DMS153 (cell line): ENCODE results near the gene PLEKHM3.

ENCODE experiments used
- DNase-seq: peaks from one replicate; lab custom pipeline; 2025; lab: John Stamatoyannopoulos, UW

PLEKHM3 gene

GRCh38 chr2:207849443-207849842, 175.9 kb downstream of the PLEKHM3 start:
- no peak for DNase-seq

GRCh38 chr2:207848545-207848928, 176.8 kb downstream of the PLEKHM3 start:
- no peak for DNase-seq

- peak; percentile 93 for DNase-seq
These were observed 177.4 kb downstream of the PLEKHM3 start for GRCh38 chr2:207847807-207848544.

- DNase-seq = no peak
These were observed 178.1 kb downstream of the PLEKHM3 start for GRCh38 chr2:207847098-207847806.

GRCh38 chr2:207845202-207845864, 180.0 kb downstream of the PLEKHM3 start:
- DNase-seq = peak; percentile 63

GRCh38 chr2:207844648-207845047, 180.7 kb downstream of the PLEKHM3 start:
- no peak for DNase-seq

GRCh38 chr2:207840101-207840500, 185.2 kb downstream of the PLEKHM3 start:
- DNase-seq = no peak

- no peak for DNase-seq
These were observed 185.8 kb downstream of the PLEKHM3 start for GRCh38 chr2:207839575-207839974.

GRCh38 chr2:207839028-207839427, 186.3 kb downstream of the PLEKHM3 start:
- no peak for DNase-seq

GRCh38 chr2:207836521-207837133, 188.7 kb downstream of the PLEKHM3 start:
- DNase-seq = no peak

GRCh38 chr2:207835805-207836204, 189.5 kb downstream of the PLEKHM3 start:
- DNase-seq = no peak

- no peak for DNase-seq
These were observed 192.0 kb downstream of the PLEKHM3 start for GRCh38 chr2:207833251-207833751.

GRCh38 chr2:207831584-207832248, 193.6 kb downstream of the PLEKHM3 start:
- no peak for DNase-seq

GRCh38 chr2:207830778-207831438, 194.4 kb downstream of the PLEKHM3 start:
- no peak for DNase-seq

- no peak for DNase-seq
These were observed 196.8 kb downstream of the PLEKHM3 start for GRCh38 chr2:207828361-207829057.

- no peak for DNase-seq
These were observed 199.3 kb downstream of the PLEKHM3 start for GRCh38 chr2:207825978-207826377.

- DNase-seq = no peak
These were observed 200.0 kb downstream of the PLEKHM3 start for GRCh38 chr2:207825045-207825954.

GRCh38 chr2:207823865-207824264, 201.5 kb downstream of the PLEKHM3 start:
- DNase-seq = no peak
